HG03064 (cell line): ENCODE data around the gene PDE11A.
A peak's percentile ranks its signal among the peaks of the same experiment; 100 is the strongest.

Experiments used
- ATAC-seq: cut with Tn5 transposase; IDR thresholded peaks from one replicate; pipeline ENCODE4 v1.9.1; 2021; ENCODE audit warnings: low read depth; ENCODE audit not compliant: unreplicated experiment

Gene PDE11A

GRCh38 chr2:177618255-177619253 lies 454.0 kb downstream of the PDE11A start:
- ATAC-seq = peak; percentile 98

DNA sequence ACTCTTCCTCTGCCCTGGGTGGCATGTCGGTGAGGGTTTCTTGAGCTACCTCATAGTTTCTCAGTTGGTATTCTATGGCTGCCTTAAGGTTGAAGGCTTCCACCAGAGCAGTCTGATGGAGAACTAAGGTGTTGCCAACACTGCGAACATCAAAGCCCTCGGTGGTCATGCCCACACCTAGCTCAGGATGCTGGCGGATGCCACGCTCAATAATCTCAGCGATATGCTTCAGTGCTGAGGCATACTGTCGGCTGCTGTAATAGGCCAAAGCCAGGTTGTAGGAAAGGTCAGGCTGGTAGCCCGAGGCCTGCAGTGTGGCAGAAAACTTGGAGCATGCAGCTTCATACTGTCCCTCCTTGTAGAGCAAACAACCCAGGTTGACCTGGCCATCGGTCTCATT lies 454.7 kb downstream of the PDE11A start:
- ATAC-seq = no peak

DNA sequence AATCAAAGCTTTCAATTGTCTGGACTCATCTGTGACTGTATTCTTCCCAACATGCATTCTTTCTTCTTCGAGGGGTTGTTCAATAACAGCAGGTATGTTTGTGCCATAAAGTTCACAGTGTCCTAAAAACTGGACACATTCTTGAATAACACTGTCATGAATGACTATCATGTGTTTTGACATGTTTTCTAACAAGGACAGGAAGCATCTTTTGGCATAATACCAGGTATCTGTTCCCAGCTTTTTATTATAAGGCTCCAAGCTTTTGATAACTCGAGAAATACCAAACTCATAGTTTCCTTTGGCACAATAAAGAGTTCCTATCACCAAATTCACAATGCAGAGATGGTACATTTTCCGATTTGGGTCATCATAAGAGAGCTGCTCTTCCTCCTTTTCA lies 455.8 kb downstream of the PDE11A start:
- no peak for ATAC-seq

DNA sequence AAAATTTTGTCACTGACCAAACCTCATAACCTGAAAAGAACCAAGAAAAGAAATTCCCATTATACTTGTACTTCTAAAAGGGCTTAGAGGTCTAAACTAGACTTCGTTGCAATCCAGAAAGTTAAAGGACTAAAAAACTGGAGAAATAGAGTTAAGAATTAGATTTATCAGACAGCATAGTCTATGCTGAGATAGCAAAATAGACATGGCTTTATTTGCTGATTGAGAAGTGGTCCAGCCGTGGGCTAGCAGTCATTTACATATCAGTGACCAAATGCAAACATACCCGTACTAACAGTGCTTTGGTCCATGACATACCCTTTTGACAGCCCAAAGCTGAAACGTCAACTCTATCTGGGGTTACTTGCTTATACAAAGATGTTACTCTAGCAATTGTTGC lies 456.5 kb downstream of the PDE11A start:
- no peak for ATAC-seq

GRCh38 chr2:177612659-177613058 lies 459.9 kb downstream of the PDE11A start:
- ATAC-seq = no peak

DNA sequence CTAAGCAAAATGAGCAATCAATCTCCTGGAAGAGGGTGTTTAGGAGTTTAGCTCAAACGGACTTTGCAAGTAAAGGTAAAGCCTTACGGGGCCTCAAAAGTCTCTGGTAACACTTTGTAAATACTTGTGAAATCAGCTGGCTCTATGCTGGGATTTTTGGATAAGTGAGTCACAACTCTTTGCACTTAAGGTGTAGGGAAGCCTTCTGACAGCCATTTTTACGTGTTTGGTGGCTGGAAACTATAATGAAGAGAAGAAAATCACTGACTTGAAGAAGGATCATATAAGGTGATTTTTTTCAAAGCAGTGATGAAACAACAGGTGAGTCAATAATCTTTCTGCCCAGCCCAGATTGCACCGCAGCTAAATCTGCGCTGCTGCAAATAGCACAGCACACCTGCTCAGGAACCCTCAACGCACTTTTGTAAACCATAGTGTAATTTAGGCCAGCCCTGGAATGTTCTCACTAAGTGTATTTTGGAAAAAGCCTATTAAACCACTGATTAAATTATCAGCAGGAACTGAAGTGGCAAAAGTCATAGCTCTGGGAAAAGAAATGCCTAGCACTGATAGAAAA lies 461.2 kb downstream of the PDE11A start:
- ATAC-seq = no peak

GRCh38 chr2:177610813-177611212 lies 461.8 kb downstream of the PDE11A start:
- ATAC-seq = no peak

GRCh38 chr2:177606636-177607035 lies 465.9 kb downstream of the PDE11A start:
- no peak for ATAC-seq

- no peak for ATAC-seq
Measured at GRCh38 chr2:177604271-177605065, 468.1 kb downstream of the PDE11A start.

DNA sequence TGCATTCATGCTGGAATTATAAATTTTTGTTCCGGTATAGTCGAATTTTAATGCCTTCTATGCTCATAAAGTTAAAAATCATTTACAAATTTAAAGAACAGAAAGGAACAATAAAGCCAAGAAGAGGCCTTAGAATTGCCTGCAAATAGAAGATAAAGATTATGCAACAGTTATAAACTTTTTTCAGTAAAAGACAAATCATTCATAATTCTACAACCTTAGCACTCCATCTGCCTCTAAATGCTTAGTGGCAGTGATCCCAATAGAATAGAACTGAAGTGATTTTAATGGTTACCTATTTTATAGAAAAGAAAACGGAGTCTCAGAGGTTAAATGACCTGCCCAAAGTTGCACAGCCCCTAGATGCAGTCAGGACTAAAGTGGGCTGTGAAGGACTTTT lies 468.8 kb downstream of the PDE11A start:
- ATAC-seq = no peak

GRCh38 chr2:177603181-177603580 lies 469.4 kb downstream of the PDE11A start:
- ATAC-seq = no peak

DNA sequence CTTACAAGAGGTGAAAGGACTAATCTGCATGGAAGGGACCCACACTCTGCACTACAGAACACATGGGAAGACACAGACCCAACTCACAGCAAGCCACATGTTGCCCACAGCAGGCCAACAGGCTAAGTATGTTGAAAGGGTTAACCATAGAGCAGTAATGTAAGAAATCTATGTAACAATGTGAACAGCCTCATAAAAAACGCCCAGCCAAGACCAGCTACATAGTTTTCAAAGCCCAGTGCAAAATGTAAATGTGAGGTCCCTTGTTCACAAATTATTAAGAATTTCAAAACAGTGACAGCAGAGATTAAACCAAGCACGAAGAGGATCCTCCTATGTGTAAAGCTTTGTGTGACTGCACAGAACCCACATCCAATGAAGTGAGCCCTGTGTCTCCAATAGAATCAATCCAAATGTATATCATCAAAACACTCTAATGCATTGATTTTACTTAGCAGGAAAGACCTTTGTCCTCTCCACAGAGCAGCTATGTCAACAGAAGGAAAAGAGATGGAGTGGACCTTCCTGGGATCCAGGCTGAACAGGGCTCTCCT lies 469.9 kb downstream of the PDE11A start:
- ATAC-seq = no peak

DNA sequence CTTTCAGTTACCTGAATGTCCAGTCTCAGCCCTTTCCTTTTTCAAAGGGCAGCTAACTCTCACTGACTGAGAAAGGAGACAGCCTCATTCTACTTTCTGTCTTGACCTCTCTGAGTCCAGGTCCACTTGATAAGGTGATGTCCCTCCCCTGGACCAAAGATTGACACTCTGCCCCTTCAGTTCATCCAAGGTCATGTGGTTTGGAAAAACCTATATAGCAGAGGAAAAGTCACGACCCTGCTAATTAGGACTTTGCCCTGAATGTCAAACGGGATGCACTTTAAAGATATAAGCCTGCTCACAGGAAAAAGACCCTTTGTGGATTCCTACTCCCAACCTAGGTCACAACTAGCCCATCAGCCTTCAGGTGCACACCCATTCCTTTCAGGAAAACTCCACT lies 471.7 kb downstream of the PDE11A start:
- no peak for ATAC-seq

DNA sequence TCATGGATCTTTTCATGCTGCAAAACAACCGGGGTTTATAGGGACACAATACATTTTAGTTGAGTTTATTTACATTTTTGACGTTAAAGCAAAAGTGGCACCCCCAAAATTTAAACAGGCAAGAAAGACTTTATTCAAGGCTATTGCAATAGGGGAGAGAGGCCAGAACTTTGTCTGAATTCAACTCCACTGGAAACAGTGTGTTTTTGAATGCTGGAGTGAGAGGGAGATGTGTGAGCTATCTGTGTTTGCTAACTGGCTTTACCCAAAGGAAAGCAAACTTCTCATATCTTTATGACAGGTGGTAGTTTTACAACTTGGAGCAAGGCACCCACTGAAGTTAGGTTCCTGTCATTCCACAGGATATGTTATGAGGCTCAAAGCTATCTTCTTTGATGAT lies 472.6 kb downstream of the PDE11A start:
- ATAC-seq = no peak

GRCh38 chr2:177599139-177599688 lies 473.4 kb downstream of the PDE11A start:
- no peak for ATAC-seq

DNA sequence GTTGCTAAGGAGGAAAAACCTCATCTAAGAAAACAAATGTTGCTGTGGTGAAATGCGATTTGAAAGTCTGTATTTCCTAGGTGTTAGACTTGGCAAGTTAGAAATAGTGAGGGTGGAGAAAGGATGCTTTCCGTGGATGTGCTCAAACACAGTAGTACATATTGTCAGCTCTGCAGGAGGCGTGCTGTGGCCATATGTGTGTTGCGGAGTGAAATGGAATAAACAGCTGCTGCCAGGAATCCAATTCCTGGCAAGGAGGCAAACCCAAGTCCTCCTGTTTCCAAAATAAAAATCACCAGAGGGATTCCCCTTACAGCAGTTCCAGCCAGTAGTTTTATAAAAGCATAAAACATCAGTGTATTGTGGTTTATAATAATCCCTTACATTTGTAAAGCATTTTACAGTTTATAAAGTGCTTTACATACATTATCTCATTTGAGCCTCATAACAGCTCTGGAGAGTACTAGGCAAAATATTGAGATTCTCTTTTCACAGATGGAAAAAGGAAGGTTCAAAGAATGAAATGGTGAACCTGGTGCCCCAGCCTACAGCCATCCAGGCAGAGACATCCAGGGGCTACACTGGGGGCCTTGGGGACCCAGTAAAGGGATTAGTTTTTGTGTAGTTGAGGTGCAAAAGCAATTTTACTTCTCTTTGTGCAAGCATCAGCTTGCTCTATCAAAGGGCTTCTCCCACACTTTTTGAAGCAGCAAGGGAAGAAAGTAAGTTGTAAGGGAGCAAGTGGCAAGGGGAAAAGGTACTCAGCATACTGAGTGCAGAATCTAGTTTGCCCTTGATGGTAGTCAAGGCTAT lies 474.0 kb downstream of the PDE11A start:
- ATAC-seq = no peak

DNA sequence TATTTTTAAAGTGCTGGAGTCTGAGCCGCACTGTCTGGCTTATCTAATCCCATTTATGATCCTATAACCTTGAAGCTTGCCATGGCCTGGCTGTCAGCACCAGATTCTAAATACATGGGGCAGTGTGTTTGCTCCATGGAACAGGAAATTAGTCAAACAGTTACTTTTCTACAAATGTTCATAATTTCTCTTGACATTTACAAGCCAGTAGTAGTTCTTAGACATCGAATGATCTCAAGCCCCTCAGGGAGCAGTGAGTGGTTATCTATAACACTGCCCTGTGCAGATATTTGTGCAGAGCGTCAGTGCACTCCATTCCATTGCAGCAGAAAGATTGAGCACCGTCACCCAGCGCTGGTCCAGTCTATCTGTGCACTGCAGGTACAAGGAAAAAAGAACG lies 474.8 kb downstream of the PDE11A start:
- ATAC-seq = no peak

DNA sequence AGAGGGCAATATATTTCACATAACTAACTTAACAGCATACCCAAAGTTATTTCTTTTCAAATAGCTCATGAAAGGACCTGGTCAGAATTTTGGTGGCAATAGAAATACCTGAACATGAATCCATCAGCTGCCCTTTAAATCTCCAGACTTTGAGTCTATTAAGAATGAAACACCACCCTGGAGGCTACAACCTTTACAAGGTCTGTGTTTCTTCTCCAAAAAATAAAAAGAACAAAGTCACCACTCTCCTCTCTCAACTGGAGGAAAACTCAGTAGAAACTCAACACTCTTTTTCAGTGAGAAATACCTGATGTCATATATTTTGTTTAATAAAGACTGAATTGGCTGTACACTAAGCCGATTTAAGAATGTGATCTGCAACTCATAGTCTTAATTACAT lies 475.7 kb downstream of the PDE11A start:
- ATAC-seq = no peak

- ATAC-seq = no peak
Measured at GRCh38 chr2:177595126-177595845, 477.3 kb downstream of the PDE11A start.
